Epithelial cell of esophagus (primary cell): Measurements from ENCODE around the gene GALNT9.

ENCODE experiments used
- DNase-seq: peaks from one replicate; pipeline ENCODE4 v3.0.0; 2010; ENCODE audit warnings: low read depth
- H3K4me3 ChIP-seq: 2 replicates; pipeline ENCODE4 v1.5.1; 2011; ENCODE audit warnings: mild to moderate bottlenecking, low read length, control low read depth
- CTCF ChIP-seq: IDR thresholded peaks from 2 replicates; pipeline ENCODE4 v1.5.1; 2011; ENCODE audit warnings: low read depth, mild to moderate bottlenecking, low read length, control low read depth, inconsistent platforms; ENCODE audit not compliant: insufficient read depth; ENCODE audit errors: missing control alignments

The GALNT9 gene

GRCh38 chr12:132264086-132265010 lies 65.0 kb downstream of the GALNT9 start:
- no peak overlapping the region for H3K4me3 ChIP-seq
- no peak for TF ChIP-seq CTCF
- no peak for DNase-seq

GRCh38 chr12:132263451-132264049 lies 65.8 kb downstream of the GALNT9 start:
- TF ChIP-seq CTCF: no peak
- no peak for DNase-seq
- no peak overlapping the region for H3K4me3 ChIP-seq

GRCh38 chr12:132263061-132263360 lies 66.4 kb downstream of the GALNT9 start:
- H3K4me3 ChIP-seq: no peak overlapping the region
- DNase-seq: no peak

GRCh38 chr12:132262256-132263060 lies 66.9 kb downstream of the GALNT9 start:
- H3K4me3 ChIP-seq: no peak overlapping the region
- no peak for TF ChIP-seq CTCF
- DNase-seq: no peak

More at GRCh38 chr12:132263061-132263360, 66.4 kb downstream of the GALNT9 start:
- TF ChIP-seq CTCF: no peak

GRCh38 chr12:132261328-132262138 lies 67.9 kb downstream of the GALNT9 start:
- no peak overlapping the region for H3K4me3 ChIP-seq

More at GRCh38 chr12:132261328-132262138, 67.9 kb downstream of the GALNT9 start:
- no peak for TF ChIP-seq CTCF
- no peak for DNase-seq
